ENCODE data around the gene NOSTRIN.
"Not testable (repeated sequence)": the region's sequence is repeated elsewhere in the genome, so short reads cannot be mapped to it uniquely, and the experiment has no call there.

The NOSTRIN gene

GRCh38 chr2:168790226-168790902 lies 12.1 kb upstream of the NOSTRIN start:
- DNase-seq (ENCODE audit: low read depth in 2 of 2): no peak

GRCh38 chr2:168791140-168791539 lies 11.3 kb upstream of the NOSTRIN start:
- DNase-seq (ENCODE audit: low read depth in 2 of 2): not testable (repeated sequence)

GRCh38 chr2:168793596-168793995 lies 8.8 kb upstream of the NOSTRIN start:
- no peak for DNase-seq (ENCODE audit: low read depth in 2 of 2)

GRCh38 chr2:168794968-168795367 lies 7.5 kb upstream of the NOSTRIN start:
- no peak for DNase-seq (ENCODE audit: low read depth in 2 of 2)

- DNase-seq (ENCODE audit: low read depth in 2 of 2): no peak
Observed at GRCh38 chr2:168796090-168796577, 6.3 kb upstream of the NOSTRIN start.

- DNase-seq (ENCODE audit: low read depth in 2 of 2): no peak
Observed at GRCh38 chr2:168796583-168797285, 5.7 kb upstream of the NOSTRIN start.

GRCh38 chr2:168797286-168797655 lies 5.2 kb upstream of the NOSTRIN start:
- no peak for DNase-seq (ENCODE audit: low read depth in 2 of 2)

GRCh38 chr2:168798076-168798887 lies 4.2 kb upstream of the NOSTRIN start:
- no peak for DNase-seq (ENCODE audit: low read depth in 2 of 2)

- no peak for DNase-seq (ENCODE audit: low read depth in 2 of 2)
Observed at GRCh38 chr2:168798888-168799410, 3.5 kb upstream of the NOSTRIN start.

- DNase-seq (ENCODE audit: low read depth in 2 of 2): no peak
Observed at GRCh38 chr2:168801471-168801870, 966 bp upstream of the NOSTRIN start.

- DNase-seq (ENCODE audit: low read depth in 2 of 2): no peak
Observed at GRCh38 chr2:168802859-168803725, 655 bp downstream of the NOSTRIN start.

GRCh38 chr2:168804214-168804613 lies 1.8 kb downstream of the NOSTRIN start:
- no peak for DNase-seq (ENCODE audit: low read depth in 2 of 2)

GRCh38 chr2:168805615-168806014 lies 3.2 kb downstream of the NOSTRIN start:
- DNase-seq (ENCODE audit: low read depth in 2 of 2): no peak

- no peak for DNase-seq (ENCODE audit: low read depth in 2 of 2)
Observed at GRCh38 chr2:168809537-168809936, 7.1 kb downstream of the NOSTRIN start.

- DNase-seq (ENCODE audit: low read depth in 2 of 2): no peak
Observed at GRCh38 chr2:168810235-168810634, 7.8 kb downstream of the NOSTRIN start.

- DNase-seq (ENCODE audit: low read depth in 2 of 2): no peak
Observed at GRCh38 chr2:168811696-168812095, 9.3 kb downstream of the NOSTRIN start.

- DNase-seq (ENCODE audit: low read depth in 2 of 2): no peak
Observed at GRCh38 chr2:168814046-168814445, 11.6 kb downstream of the NOSTRIN start.

- DNase-seq (ENCODE audit: low read depth in 2 of 2): no peak
Observed at GRCh38 chr2:168814939-168815907, 12.8 kb downstream of the NOSTRIN start.

GRCh38 chr2:168816369-168816768 lies 13.9 kb downstream of the NOSTRIN start:
- DNase-seq (ENCODE audit: low read depth in 2 of 2): no peak

Measured in stimulated activated CD4-positive, alpha-beta T cell treated with anti-CD3 and anti-CD28 coated beads, Interleukin-15, amount 100 ng/mL, for 48 hours (primary cell).